Activated CD8-positive, alpha-beta T cell treated with anti-CD3 and anti-CD28 coated beads, Interleukin-2, amount 10 ng/mL, durations not matched to agents 7 days and 5 days (primary cell): ENCODE measurements around the gene SEC23B. TPM values are rescaled to one million over a fixed set of nuclear protein-coding genes. Genes with fewer than 3 reads are reported as not detected.

ENCODE experiments used
- ATAC-seq: fragments of 150-1000 bp; cut with Tn5 transposase; one replicate; pipeline ENCODE4 v1.10.0; 2021; ENCODE audit warnings: moderate library complexity
- CTCF ChIA-PET: fragments of 350-600 bp; sonication (Branson Sonifier 250); formaldehyde crosslinking; loops from one replicate; lab custom pipeline; 2021; ENCODE audit warnings: antibody characterized with exemption; lab: Charles Lee
- POLR2A ChIA-PET: fragments of 350-600 bp; sonication (Branson Sonifier 250); formaldehyde crosslinking; loops from one replicate; lab custom pipeline; 2021; ENCODE audit warnings: antibody characterized with exemption; lab: Charles Lee
- DNase-seq: peaks from one replicate; pipeline ENCODE4 v3.0.0-alpha.2; 2020
- H3K27ac Mint-ChIP-seq: one replicate; pipeline ENCODE4 v1.8.0; 2021; ENCODE audit warnings: mild to moderate bottlenecking, mixed read lengths
- H3K27me3 Mint-ChIP-seq: one replicate; pipeline ENCODE4 v1.8.0; 2021; ENCODE audit warnings: low read depth, mixed read lengths
- H3K36me3 Mint-ChIP-seq: one replicate; pipeline ENCODE4 v1.8.0; 2021; ENCODE audit warnings: low read depth, mixed read lengths
- H3K4me1 Mint-ChIP-seq: one replicate; pipeline ENCODE4 v1.8.0; 2021; ENCODE audit warnings: low read depth, mixed read lengths
- H3K4me3 Mint-ChIP-seq: one replicate; pipeline ENCODE4 v1.8.0; 2021; ENCODE audit warnings: mild to moderate bottlenecking, mixed read lengths
- H3K9me3 Mint-ChIP-seq: one replicate; pipeline ENCODE4 v1.8.0; 2022; ENCODE audit warnings: mixed read lengths; ENCODE audit not compliant: insufficient read depth
- total RNA-seq, 2 experiments: library from RNA; stranded (reverse); gene quantifications; one replicate each; pipeline ENCODE4 v1.2.3, GENCODE V29; 2021

The SEC23B gene
- total RNA-seq, 2 experiments from 2014 or later = 59.6 to 63.9 TPM

DNA sequence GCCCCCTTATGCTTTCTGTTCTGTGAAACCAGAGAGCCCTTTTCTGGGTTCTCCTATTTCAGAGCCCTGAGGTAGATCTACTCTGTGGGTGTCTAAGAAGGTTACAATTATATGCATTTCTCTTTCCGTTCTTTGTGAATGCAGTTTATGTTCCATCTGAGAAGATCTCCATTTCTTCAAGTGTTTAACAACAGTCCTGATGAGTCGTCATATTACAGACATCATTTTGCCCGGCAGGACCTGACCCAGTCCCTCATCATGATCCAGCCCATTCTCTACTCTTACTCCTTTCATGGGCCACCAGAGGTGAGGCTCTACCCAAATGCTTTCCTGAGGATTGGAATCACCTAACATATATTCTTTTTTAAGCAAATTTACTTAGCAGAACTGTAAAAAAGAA, 40.7 kb downstream of the SEC23B start:
- no peaks in the 10 kb centered on the region for H3K9me3 Mint-ChIP-seq
- H3K27me3 Mint-ChIP-seq = no peaks in the 10 kb centered on the region
- no peaks in the 10 kb centered on the region for H3K4me1 Mint-ChIP-seq
- no peak overlapping the region for H3K27ac Mint-ChIP-seq
- H3K4me3 Mint-ChIP-seq = no peak overlapping the region
- peaks cover 46% of the 10 kb centered on the region for H3K36me3 Mint-ChIP-seq
- ChIA-PET CTCF (no interaction called here), POLR2A (no interaction called here)
- DNase-seq (no peak), ATAC-seq (no peak)

DNA sequence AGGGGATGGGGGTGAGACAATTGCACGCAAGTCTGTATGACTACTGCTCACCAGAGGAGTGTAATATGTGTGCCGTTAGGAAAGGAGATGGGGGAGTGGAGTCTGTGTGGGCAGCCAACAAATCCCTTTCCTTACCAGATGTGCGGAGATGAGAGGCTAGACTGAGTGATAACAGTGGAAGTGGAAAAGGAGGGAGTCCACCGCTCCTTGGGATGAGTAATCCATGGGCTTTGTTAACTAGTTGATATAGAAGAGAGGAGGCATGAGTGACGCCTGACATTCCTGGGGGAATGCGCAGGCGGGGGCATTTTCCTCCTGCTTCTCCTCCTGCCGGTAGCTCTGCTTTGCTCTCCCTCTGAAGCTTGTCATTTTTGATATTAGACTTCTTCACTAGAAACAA, 46.0 kb downstream of the SEC23B start:
- Mint-ChIP-seq H3K36me3 (peaks cover 50% of the 10 kb centered on the region), H3K4me3 (no peak overlapping the region), H3K4me1 (no peaks in the 10 kb centered on the region), H3K27ac (no peak overlapping the region), H3K27me3 (no peaks in the 10 kb centered on the region), H3K9me3 (no peaks in the 10 kb centered on the region)
- POLR2A ChIA-PET = no interaction called here
- no peak for ATAC-seq
- no peak for DNase-seq
- CTCF ChIA-PET = no interaction called here

DNA sequence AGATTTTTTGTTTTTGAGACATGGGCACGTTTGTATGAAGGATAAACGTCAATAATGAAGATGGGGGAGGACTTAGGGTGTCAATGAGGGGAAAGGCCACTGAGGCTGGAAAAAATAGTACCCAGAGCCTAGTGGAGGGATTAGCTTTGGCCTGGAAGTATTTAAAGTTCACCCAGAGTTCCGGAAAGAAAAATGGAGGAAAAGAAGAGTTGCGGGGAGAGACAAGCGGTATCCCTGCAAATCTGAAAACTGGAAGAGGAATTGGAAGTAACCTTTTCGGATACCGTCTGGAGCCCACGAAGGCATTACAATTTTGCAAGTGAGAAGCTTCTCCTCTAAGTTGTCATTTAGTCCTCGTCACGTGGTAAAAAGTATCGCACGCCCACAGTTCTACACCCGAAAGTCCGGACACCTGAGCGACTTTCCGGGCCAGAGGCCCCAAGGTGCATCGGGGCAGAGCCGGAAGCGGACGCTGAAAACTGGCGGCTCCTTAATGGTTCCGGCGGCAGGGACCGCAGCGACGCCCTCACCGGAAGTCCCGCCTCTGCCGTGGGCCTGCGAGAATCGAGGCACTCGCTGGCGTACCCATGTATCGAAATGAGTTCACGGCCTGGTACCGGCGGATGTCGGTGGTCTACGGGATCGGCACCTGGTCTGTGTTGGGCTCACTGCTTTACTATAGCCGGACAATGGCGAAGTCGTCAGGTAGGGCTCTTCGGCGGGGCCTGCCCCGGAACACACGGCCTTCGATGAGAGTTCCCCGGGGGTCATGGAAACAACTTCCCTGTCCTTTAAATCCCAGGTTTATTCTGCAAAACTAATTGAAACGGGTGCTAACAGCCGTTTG, 59.4 kb downstream of the SEC23B start, which contains the start of gene SMIM26:
SMIM26 (plus strand) TSS at position 541 of the 847 bp plus-strand sequence; CDS start at position 588, 47 bp downstream.
- ATAC-seq = peak; percentile 100
- POLR2A ChIA-PET = interaction anchor here (0.5 to 1.4 kb wide), 5 partner anchors 14 to 110 kb away, joined by 3 to 6 read pairs (median 3); partner anchors contain the start of genes RBBP9 and SEC23B

DNA sequence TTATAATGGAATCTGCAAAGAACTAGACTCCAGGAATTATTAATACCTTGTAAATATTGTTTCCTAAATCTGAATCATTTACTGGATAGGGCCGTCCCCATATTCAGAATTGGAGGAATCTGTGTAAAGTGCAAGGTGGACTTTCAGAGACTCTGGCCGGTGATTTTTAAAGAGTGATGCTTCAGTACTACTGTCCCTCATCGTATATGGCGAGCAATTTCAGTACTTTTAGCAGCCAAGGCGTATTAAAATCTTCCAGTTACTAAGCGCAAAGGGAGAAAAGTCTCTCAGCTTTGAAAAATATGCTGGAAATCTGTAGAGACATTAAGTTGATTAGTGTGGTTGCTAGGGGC, 60.0 kb downstream of the SEC23B start:
- peak; percentile 18 for ATAC-seq
- no peak for DNase-seq
- Mint-ChIP-seq H3K4me1 (peaks cover 16% of the 10 kb centered on the region), H3K36me3 (peaks cover 40% of the 10 kb centered on the region), H3K27me3 (no peaks in the 10 kb centered on the region), H3K9me3 (no peaks in the 10 kb centered on the region), H3K27ac (peak overlapping the region; percentile 97), H3K4me3 (peak overlapping the region; percentile 95)
- CTCF ChIA-PET = no interaction called here
- POLR2A ChIA-PET = interaction anchor here (1.4 to 2.1 kb wide), 2 partner anchors 15 to 61 kb away, joined by 4 to 7 read pairs; partner anchors contain the start of gene SEC23B

More for the DNA sequence above, 59.4 kb downstream of the SEC23B start, which contains the start of gene SMIM26:
- CTCF ChIA-PET = interaction anchor here (0.8 to 1.3 kb wide), 4 partner anchors 21 to 154 kb away, joined by 3 to 4 read pairs (median 3); partner anchors contain the start of genes DTD1 and SEC23B
- peaks cover 16% of the 10 kb centered on the region for H3K4me1 Mint-ChIP-seq
- DNase-seq = peak; percentile 96
- H3K27ac Mint-ChIP-seq = peak within 1 kb of the TSS; percentile 97
- no peaks in the 10 kb centered on the region for H3K27me3 Mint-ChIP-seq
- peaks cover 41% of the 10 kb centered on the region for H3K36me3 Mint-ChIP-seq
- H3K9me3 Mint-ChIP-seq = no peaks in the 10 kb centered on the region
- peak within 1 kb of the TSS; percentile 95 for H3K4me3 Mint-ChIP-seq

DNA sequence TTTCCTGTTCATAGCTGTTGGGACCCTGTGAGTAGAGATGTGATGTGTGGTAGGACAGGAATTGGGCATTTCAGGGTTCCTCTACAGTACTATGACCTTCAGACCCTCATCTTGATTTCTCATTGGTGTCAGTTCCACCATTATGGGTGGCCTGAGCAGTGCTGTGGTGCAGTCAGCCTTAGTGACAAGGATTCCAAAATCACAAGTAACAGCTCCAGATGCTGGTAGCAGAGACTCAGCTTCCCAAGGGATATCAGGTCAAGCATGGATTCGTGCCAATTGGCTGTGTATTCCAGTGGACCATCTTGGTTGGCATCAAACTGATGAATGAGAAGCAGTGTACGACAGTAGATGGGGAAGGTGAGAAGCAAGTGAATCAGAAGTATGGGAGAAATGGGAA, 63.3 kb downstream of the SEC23B start:
- no peak for ATAC-seq
- Mint-ChIP-seq H3K4me1 (peaks cover 15% of the 10 kb centered on the region), H3K27ac (no peak overlapping the region), H3K27me3 (no peaks in the 10 kb centered on the region), H3K9me3 (no peaks in the 10 kb centered on the region), H3K4me3 (no peak overlapping the region), H3K36me3 (peaks cover 35% of the 10 kb centered on the region)
- no peak for DNase-seq
- POLR2A ChIA-PET = no interaction called here
- CTCF ChIA-PET = interaction anchor here (1.4 kb wide), 1 partner anchor 18 kb away, joined by 4 read pairs; no protein-coding TSS in a partner anchor

DNA sequence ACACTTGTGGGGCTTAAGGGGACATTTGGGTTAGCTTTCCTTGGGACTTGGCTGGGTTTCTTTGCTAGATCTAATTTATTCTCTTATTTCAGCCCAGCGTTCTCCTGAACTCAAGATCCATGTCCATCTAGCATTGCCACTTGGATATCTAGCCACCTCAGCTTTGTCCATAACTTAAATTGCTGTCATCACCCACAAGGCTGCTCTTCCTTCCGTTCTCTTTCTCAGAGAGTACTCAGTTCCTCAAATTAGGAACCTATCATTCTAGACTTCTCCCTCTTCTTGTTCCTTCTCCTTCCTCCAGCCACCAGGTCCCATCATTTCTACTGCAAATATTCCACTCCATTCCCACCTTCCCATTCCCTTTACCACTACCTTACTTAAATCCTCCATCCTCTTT, 63.8 kb downstream of the SEC23B start:
- Mint-ChIP-seq H3K4me3 (no peak overlapping the region), H3K36me3 (peaks cover 35% of the 10 kb centered on the region), H3K4me1 (peaks cover 12% of the 10 kb centered on the region), H3K9me3 (no peaks in the 10 kb centered on the region), H3K27ac (no peak overlapping the region), H3K27me3 (no peaks in the 10 kb centered on the region)
- ATAC-seq (no peak), DNase-seq (no peak)
- CTCF ChIA-PET = interaction anchor here (1.4 kb wide), 1 partner anchor 17 kb away, joined by 4 read pairs; no protein-coding TSS in a partner anchor
- POLR2A ChIA-PET = interaction anchor here (1.1 kb wide), 1 partner anchor 1481 kb away, joined by 3 read pairs; the partner anchor contains the start of genes CFAP61 and CRNKL1

DNA sequence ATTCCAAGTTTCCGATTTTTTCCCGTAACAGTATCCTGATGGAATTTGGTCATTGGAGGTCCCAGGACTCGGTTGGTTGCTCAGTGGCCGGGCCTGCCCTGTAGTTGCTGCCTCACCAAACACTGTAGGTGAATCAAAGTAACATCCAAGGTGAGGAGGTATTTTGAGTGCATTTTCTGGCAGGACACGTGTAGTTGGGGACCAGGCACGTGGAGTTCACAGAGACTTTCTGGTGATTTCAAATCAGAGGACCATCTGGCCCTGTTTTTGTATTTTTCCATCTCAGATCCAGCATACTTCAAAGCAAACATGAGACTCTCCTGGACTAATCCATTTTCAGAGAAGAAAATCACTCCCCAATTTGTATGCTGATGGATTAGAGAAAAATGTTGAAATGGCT, 70.2 kb downstream of the SEC23B start:
- POLR2A ChIA-PET = no interaction called here
- no peak for DNase-seq
- H3K9me3 Mint-ChIP-seq = no peaks in the 10 kb centered on the region
- no peaks in the 10 kb centered on the region for H3K36me3 Mint-ChIP-seq
- ATAC-seq = no peak
- peaks cover 3% of the 10 kb centered on the region for H3K27me3 Mint-ChIP-seq
- H3K4me3 Mint-ChIP-seq = no peak overlapping the region
- no peak overlapping the region for H3K27ac Mint-ChIP-seq
- H3K4me1 Mint-ChIP-seq = peaks cover 5% of the 10 kb centered on the region
- CTCF ChIA-PET = interaction anchor here (1.0 kb wide), 1 partner anchor 11 kb away, joined by 4 read pairs; no protein-coding TSS in a partner anchor

DNA sequence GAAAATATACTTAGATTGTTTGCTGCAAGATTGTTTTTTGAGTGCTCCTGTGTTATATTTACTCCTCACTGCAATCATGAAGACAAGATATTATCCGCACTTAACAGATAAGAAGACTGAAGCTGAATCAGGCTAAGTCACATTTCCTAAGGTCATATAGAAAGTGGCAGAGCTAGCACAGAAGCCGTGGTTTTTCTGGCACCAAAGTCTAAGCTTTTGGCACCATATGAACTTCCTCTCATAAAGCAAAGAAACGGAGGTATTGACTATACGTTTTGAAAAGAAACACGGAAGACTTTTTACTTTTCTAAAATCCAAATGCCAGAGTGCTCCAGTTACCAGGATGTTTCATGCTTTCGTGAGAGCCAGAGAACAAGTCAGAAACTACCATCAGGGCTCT, 70.8 kb downstream of the SEC23B start:
- ChIA-PET CTCF (interaction anchor here (1.0 to 1.4 kb wide), 2 partner anchors 10 to 63 kb away, joined by 3 to 4 read pairs; no protein-coding TSS in a partner anchor), POLR2A (interaction anchor here (0.6 kb wide), 1 partner anchor 10 kb away, joined by 3 read pairs; no protein-coding TSS in a partner anchor)
- Mint-ChIP-seq H3K4me1 (peaks cover 5% of the 10 kb centered on the region), H3K36me3 (no peaks in the 10 kb centered on the region), H3K27me3 (peaks cover 3% of the 10 kb centered on the region), H3K4me3 (no peak overlapping the region), H3K9me3 (no peaks in the 10 kb centered on the region), H3K27ac (no peak overlapping the region)
- ATAC-seq = no peak
- DNase-seq = no peak

DNA sequence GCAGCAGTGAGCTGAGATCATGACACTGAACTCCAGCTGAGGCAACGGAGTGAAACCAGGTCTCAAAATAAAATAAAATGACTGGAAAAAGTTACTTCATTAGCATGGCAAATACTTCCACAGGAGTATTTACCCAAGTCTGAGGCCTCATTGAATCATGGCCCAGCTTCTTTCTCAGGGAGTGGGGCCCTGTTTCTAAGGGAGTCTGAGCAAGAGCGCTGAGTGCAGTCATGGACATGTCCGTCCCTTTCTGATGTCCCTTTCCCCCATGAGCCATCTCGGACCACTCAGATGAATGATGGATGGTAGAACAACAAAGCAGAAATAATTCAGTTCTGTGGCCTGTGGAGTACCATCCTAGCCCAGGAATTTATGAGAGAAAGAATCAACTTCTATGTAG, 72.3 kb downstream of the SEC23B start:
- peaks cover 5% of the 10 kb centered on the region for H3K4me1 Mint-ChIP-seq
- ChIA-PET CTCF (interaction anchor here (0.9 to 1.4 kb wide), 2 partner anchors 9 to 65 kb away, joined by 3 read pairs; no protein-coding TSS in a partner anchor), POLR2A (interaction anchor here (0.9 kb wide), 1 partner anchor 9 kb away, joined by 4 read pairs; no protein-coding TSS in a partner anchor)
- ATAC-seq (no peak), DNase-seq (no peak)
- peaks cover 8% of the 10 kb centered on the region for H3K27me3 Mint-ChIP-seq
- H3K27ac Mint-ChIP-seq = no peak overlapping the region
- H3K36me3 Mint-ChIP-seq = no peaks in the 10 kb centered on the region
- no peak overlapping the region for H3K4me3 Mint-ChIP-seq
- no peaks in the 10 kb centered on the region for H3K9me3 Mint-ChIP-seq

DNA sequence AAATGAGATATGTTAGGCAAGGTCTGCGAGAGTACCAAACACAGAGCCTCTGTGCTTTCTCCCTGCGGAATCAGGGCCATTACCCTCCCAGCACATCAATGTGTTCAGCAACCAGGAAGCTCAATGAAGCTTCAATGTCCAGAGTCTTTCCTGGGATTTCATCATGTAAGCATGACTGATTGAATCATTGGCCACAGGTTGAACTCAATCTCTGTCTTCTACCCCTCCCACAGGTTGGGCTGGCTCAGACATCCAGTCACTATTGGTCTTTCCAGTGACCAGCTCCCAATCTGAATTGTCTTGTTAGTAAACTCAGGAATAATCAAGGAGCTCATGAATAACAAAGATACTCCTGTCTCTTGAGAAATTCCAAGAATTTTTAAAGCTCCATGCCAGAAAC, 77.4 kb downstream of the SEC23B start:
- no peak overlapping the region for H3K27ac Mint-ChIP-seq
- CTCF ChIA-PET = no interaction called here
- POLR2A ChIA-PET = no interaction called here
- no peaks in the 10 kb centered on the region for H3K36me3 Mint-ChIP-seq
- peaks cover 21% of the 10 kb centered on the region for H3K4me1 Mint-ChIP-seq
- H3K9me3 Mint-ChIP-seq = no peaks in the 10 kb centered on the region
- H3K4me3 Mint-ChIP-seq = no peak overlapping the region
- peaks cover 11% of the 10 kb centered on the region for H3K27me3 Mint-ChIP-seq
- ATAC-seq (no peak), DNase-seq (no peak)

DNA sequence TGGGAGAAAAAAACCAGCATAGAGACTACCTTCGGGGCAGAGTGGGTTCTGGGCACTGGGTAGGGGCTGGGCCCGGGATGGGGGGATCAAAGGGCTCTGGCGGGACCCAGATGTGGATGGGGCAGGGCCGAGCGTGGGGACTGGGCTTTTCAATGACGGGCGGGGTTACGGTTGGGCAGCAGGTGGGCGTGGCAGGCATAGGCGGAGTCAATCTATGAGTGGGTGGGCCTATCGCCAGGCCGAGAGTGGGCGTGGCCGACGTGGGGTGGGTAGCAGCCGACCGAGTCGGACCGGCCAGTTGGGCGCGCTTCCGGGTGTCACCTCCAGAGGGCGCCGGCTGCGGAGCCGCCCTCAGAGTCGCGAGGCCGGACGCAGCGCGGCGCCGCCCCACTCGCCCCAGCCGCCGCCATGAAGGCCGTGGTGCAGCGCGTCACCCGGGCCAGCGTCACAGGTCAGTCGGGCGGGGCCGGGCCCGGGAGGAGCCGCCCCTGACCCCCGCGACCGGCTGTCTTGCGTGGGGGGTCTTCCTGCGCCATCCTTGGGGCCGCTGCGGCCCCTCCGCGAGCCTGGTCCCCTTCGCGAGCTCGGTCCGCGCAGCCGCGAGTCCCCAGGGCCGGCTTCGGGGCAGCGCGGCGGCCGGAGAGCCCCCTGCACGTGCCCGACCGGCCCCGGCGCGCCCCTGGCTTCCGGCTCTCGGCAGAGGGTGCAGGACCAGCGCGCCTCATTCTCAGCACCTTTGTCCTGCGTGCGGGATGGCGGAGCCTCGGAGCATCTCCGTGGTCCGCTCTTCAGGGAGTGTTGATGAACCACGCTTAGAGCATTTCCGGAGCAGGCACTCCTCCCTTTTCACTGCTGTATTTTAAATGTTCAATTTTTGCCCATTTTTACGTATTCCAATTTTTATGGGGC, 80.2 kb downstream of the SEC23B start, which contains the start of gene DTD1:
DTD1 (plus strand) TSS at position 390 of the 909 bp plus-strand sequence; CDS start at position 409, 19 bp downstream.
- POLR2A ChIA-PET = interaction anchor here (0.6 to 1.3 kb wide), 4 partner anchors 8 to 938 kb away, joined by 3 to 5 read pairs (median 4); partner anchors contain the start of gene SEC23B
- peaks cover 21% of the 10 kb centered on the region for H3K4me1 Mint-ChIP-seq
- peak within 1 kb of the TSS; percentile 90 for H3K4me3 Mint-ChIP-seq
- no peaks in the 10 kb centered on the region for H3K9me3 Mint-ChIP-seq
- H3K27me3 Mint-ChIP-seq = peaks cover 8% of the 10 kb centered on the region
- CTCF ChIA-PET = interaction anchor here (0.8 to 1.8 kb wide), 6 partner anchors 8 to 293 kb away, joined by 3 to 4 read pairs (median 3); no protein-coding TSS in a partner anchor
- peak within 1 kb of the TSS; percentile 85 for H3K27ac Mint-ChIP-seq
- no peaks in the 10 kb centered on the region for H3K36me3 Mint-ChIP-seq
- DNase-seq = peak; percentile 90
- ATAC-seq = peak; percentile 92
